Sigmoid colon (tissue), 3 donors: ENCODE data around the gene ZDHHC7.

Source experiments
- CTCF ChIP-seq, 4 experiments: fragments of 450-650 bp in 3 of 4; fragments of 200-600 bp in 1 of 4; IDR thresholded peaks; one replicate each; pipeline ENCODE4 v1.5.1; 2016 to 2019; ENCODE audit warnings: antibody characterized with exemption in 4 of 4, mild to moderate bottlenecking in 3 of 4, moderate library complexity in 2 of 4
- POLR2A ChIP-seq, 2 donors: fragments of 450-650 bp; IDR thresholded peaks; one replicate each; pipeline ENCODE4 v1.6.1; 2016; ENCODE audit warnings: antibody characterized with exemption in 2 of 2, mild to moderate bottlenecking in 2 of 2, moderate library complexity in 2 of 2

GRCh38 chr16:85010446-85010930 lies 847 bp downstream of the ZDHHC7 start:
- no peak for TF ChIP-seq CTCF (IDR thresholded peaks at IDR 0.05)
- no peak for TF ChIP-seq POLR2A (IDR thresholded peaks at IDR 0.05)
